IMR-90 (cell line): ENCODE data around the gene OR52B2. TPM values are rescaled to one million over a fixed set of nuclear protein-coding genes. Genes with fewer than 3 reads are reported as not detected.
"Not testable (repeated sequence)": the region's sequence is repeated elsewhere in the genome, so short reads cannot be mapped to it uniquely, and the experiment has no call there.

Experiments used
- ATAC-seq: fragments of 200-7000 bp; cut with Tn5 transposase; 2 replicates; pipeline ENCODE4 v1.9.1; 2020; ENCODE audit warnings: low read depth, mild to moderate bottlenecking, moderate library complexity
- BruUV-seq: library from RNA; stranded (reverse); fragments of 400-500 nt; replicated peaks from 2 replicates; lab custom pipeline; 2021; lab: Mats Ljungman, UMichigan
- CTCF ChIA-PET: fragments of 300-600 bp; formaldehyde crosslinking; extraction: SDS; loops from one replicate; lab custom pipeline; 2021; ENCODE audit warnings: antibody characterized with exemption; lab: Yijun Ruan, JAX
- POLR2A ChIA-PET: fragments of 300-600 bp; sonication (Branson Sonifier 250); formaldehyde crosslinking; loops from one replicate; lab custom pipeline; 2022; ENCODE audit warnings: antibody characterized with exemption; ENCODE audit not compliant: unreplicated experiment; lab: Charles Lee
- DNase-seq: peaks from one replicate; pipeline ENCODE4 v3.0.0; 2013
- H2AFZ ChIP-seq: replicated peaks from 2 replicates; pipeline ENCODE3; 2013; ENCODE audit warnings: low read length, mild to moderate bottlenecking; ENCODE audit not compliant: poor library complexity
- H2AK5ac ChIP-seq: 2 replicates; pipeline ENCODE4 v1.6.1; 2013; ENCODE audit warnings: low read depth, low read length, inconsistent platforms
- H2AK9ac ChIP-seq: replicated peaks from 2 replicates; pipeline ENCODE3; 2013; ENCODE audit warnings: mild to moderate bottlenecking, low read depth, low read length, moderate library complexity; ENCODE audit not compliant: poor library complexity
- H2BK120ac ChIP-seq: 2 replicates; pipeline ENCODE4 v1.6.1; 2013; ENCODE audit warnings: low read depth, low read length, inconsistent platforms
- H2BK15ac ChIP-seq: 3 replicates; pipeline ENCODE4 v1.6.1; 2013; ENCODE audit warnings: low read depth, low read length, inconsistent platforms
- H2BK20ac ChIP-seq: 2 replicates; pipeline ENCODE4 v1.6.1; 2013; ENCODE audit warnings: low read depth, mild to moderate bottlenecking, inconsistent platforms, low read length, moderate library complexity
- H2BK5ac ChIP-seq: 2 replicates; pipeline ENCODE4 v1.6.1; 2013; ENCODE audit warnings: mild to moderate bottlenecking, low read depth, low read length, inconsistent platforms; ENCODE audit not compliant: poor library complexity, severe bottlenecking
- H3K14ac ChIP-seq: replicated peaks from 2 replicates; pipeline ENCODE4 v1.6.1; 2013; ENCODE audit warnings: low read depth, low read length, inconsistent platforms
- H3K18ac ChIP-seq: 2 replicates; pipeline ENCODE4 v1.6.1; 2013; ENCODE audit warnings: low read depth, low read length, control low read depth
- H3K23ac ChIP-seq: 2 replicates; pipeline ENCODE4 v1.6.1; 2013; ENCODE audit warnings: low read depth, low read length, inconsistent platforms
- H3K27ac ChIP-seq: 2 replicates; pipeline ENCODE4 v1.5.1; 2013; ENCODE audit warnings: mild to moderate bottlenecking, control low read depth, low read length; ENCODE audit not compliant: insufficient read depth
- H3K27me3 ChIP-seq: 2 replicates; pipeline ENCODE4 v1.6.1; 2013; ENCODE audit warnings: low read length; ENCODE audit not compliant: control insufficient read depth, insufficient read depth
- H3K36me3 ChIP-seq: 2 replicates; pipeline ENCODE4 v1.6.1; 2013; ENCODE audit warnings: low read length, mixed read lengths; ENCODE audit not compliant: control insufficient read depth, insufficient read depth
- H3K4ac ChIP-seq: 2 replicates; pipeline ENCODE4 v1.6.1; 2013; ENCODE audit warnings: low read depth, low read length, inconsistent platforms
- H3K4me1 ChIP-seq: 2 replicates; pipeline ENCODE4 v1.6.1; 2013; ENCODE audit warnings: low read length, mixed read lengths; ENCODE audit not compliant: control insufficient read depth, insufficient read depth
- H3K4me2 ChIP-seq: 2 replicates; pipeline ENCODE4 v1.6.1; 2013; ENCODE audit warnings: low read depth, mild to moderate bottlenecking, control low read depth, low read length, moderate library complexity
- H3K4me3 ChIP-seq: 2 replicates; pipeline ENCODE4 v1.5.1; 2013; ENCODE audit warnings: low read depth, mild to moderate bottlenecking, control low read depth, low read length, moderate library complexity; ENCODE audit not compliant: insufficient read depth
- H3K56ac ChIP-seq: 2 replicates; pipeline ENCODE4 v1.6.1; 2013; ENCODE audit warnings: low read length, inconsistent platforms; ENCODE audit not compliant: insufficient read depth; ENCODE audit errors: extremely low read depth
- H3K79me1 ChIP-seq, 2 experiments: 2 replicates each; pipeline ENCODE4 v1.6.1; 2013; ENCODE audit warnings: low read length in 2 of 2, inconsistent platforms in 1 of 2, low read depth in 1 of 2
- H3K9ac ChIP-seq: 2 replicates; pipeline ENCODE4 v1.6.1; 2013; ENCODE audit warnings: low read depth, low read length, control low read depth
- H3K9me1 ChIP-seq: 2 replicates; pipeline ENCODE4 v1.6.1; 2013; ENCODE audit warnings: low read length, inconsistent platforms; ENCODE audit not compliant: insufficient read depth
- H3K9me3 ChIP-seq: 2 replicates; pipeline ENCODE4 v1.6.1; 2013; ENCODE audit warnings: low read length; ENCODE audit not compliant: control insufficient read depth, insufficient read depth
- H4K20me1 ChIP-seq: 2 replicates; pipeline ENCODE4 v1.6.1; 2013; ENCODE audit warnings: low read length, inconsistent platforms; ENCODE audit not compliant: insufficient read depth
- H4K5ac ChIP-seq: 2 replicates; pipeline ENCODE4 v1.6.1; 2013; ENCODE audit warnings: mild to moderate bottlenecking, low read depth, low read length, control low read depth
- H4K8ac ChIP-seq, 2 experiments: 2 replicates each; pipeline ENCODE4 v1.6.1; 2013; ENCODE audit warnings: low read depth in 2 of 2, low read length in 2 of 2, control low read depth in 1 of 2, inconsistent platforms in 1 of 2
- H4K91ac ChIP-seq: 2 replicates; pipeline ENCODE4 v1.6.1; 2013; ENCODE audit warnings: low read depth, low read length, inconsistent platforms; ENCODE audit not compliant: insufficient read depth
- WGBS, 2 experiments: methylation state at CpG; one replicate each; pipeline versions ENCODE4 v1.1.5 to v1.1.7; 2013; ENCODE audit warnings: missing lambda C conversion rate in 2 of 2; ENCODE audit not compliant: insufficient read length in 1 of 2; ENCODE audit errors: extremely low coverage in 2 of 2; 5-methylcytosine and 5-hydroxymethylcytosine counted together
- dilution Hi-C: fragments of 300-500 bp; cut with HindIII; formaldehyde crosslinking; loops from one replicate; pipeline ENCODE4 v1.14.3; 2018; ENCODE audit warnings: low sequenced_read_pairs; ENCODE audit not compliant: unreplicated experiment
- in situ Hi-C: fragments of 300-500 bp; cut with MboI; formaldehyde crosslinking; loops from 3 replicates; pipeline ENCODE4 v1.14.3; 2019; ENCODE audit warnings: low sequenced_read_pairs, inconsistent platforms, mixed read lengths
- intact Hi-C: fragments of 100-400 bp; cut with micrococcal nuclease; formaldehyde crosslinking; loops from 2 replicates; pipeline ENCODE4 v1.10.0; 2022
- polyA plus RNA-seq, 3 experiments: library from polyadenylated mRNA; depleted of rRNA; stranded (reverse); fragments of >200 nt; gene quantifications; 2 replicates each; pipeline ENCODE4 v1.2.3, GENCODE V29; 2012; ENCODE audit warnings: low replicate concordance in 1 of 3
- total RNA-seq: library from RNA; depleted of rRNA; stranded (reverse); fragments of >200 nt; gene quantifications from 2 replicates; pipeline ENCODE4 v1.2.3, GENCODE V29; 2012

Gene OR52B2
- total and polyA plus RNA-seq, 2 of the 4 experiments (the other 2 are of a cell fraction) = not detected

GRCh38 chr11:6143737-6144136, 26.4 kb downstream of the OR52B2 start:
- WGBS, 2 experiments = 90% methylated on average over 2 of the region's 21 CpGs; no CpG with 5 or more reads in 1 of the 2 experiments
- H3K4me2 ChIP-seq, H2BK15ac ChIP-seq, H3K27me3 ChIP-seq, H2AK5ac ChIP-seq, DNase-seq, H3K9ac ChIP-seq, H3K4ac ChIP-seq, BruUV-seq, H3K27ac ChIP-seq, H3K9me1 ChIP-seq, POLR2A ChIA-PET, H3K79me1 ChIP-seq, H4K8ac ChIP-seq, H3K4me3 ChIP-seq, H4K20me1 ChIP-seq, H2BK20ac ChIP-seq, intact Hi-C loops, H2AK9ac ChIP-seq, H4K5ac ChIP-seq, H2BK5ac ChIP-seq, H2AFZ ChIP-seq, H3K56ac ChIP-seq, CTCF ChIA-PET, in situ Hi-C loops, dilution Hi-C loops, H3K9me3 ChIP-seq, H2BK120ac ChIP-seq, H3K14ac ChIP-seq, H3K23ac ChIP-seq, H3K36me3 ChIP-seq, H3K18ac ChIP-seq, ATAC-seq, H4K91ac ChIP-seq, H3K4me1 ChIP-seq: not testable (repeated sequence)
